ENCODE measurements around the gene ARAP2. TPM values are rescaled to one million over a fixed set of nuclear protein-coding genes. Genes with fewer than 3 reads are reported as not detected.

Gene ARAP2
- total RNA-seq, 1 donor from 2014 or later: 0.93 TPM

DNA sequence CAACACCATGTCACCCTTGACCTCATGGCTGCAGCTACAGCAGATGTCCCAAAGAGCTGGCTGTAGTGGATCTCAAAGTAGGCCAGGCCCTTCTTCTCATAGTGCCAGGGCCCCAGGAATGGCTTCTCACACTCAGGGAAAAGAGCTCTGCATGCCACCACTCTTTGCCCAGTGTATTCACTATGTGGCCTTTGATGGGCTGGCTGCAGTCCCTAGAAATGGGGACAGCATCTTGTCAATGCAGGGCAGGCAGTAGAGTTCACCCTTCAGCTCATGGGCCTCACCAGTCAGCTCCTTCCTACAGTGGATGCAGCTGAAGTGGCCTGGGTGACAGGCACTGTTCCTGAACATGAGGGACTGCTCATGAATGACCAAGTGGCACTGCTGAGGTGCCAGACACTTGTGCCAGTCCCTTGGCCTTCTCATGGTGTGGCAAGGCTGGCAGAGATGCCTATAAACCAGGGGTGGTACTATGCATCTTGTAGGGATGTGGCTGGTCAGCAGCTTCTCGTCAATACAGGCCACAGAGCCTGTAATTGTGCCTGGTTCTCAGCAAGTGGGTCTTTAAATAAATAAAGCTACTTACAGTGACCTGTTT is 178.9 kb downstream of the ARAP2 start:
- TF ChIP-seq, protein P1, sequence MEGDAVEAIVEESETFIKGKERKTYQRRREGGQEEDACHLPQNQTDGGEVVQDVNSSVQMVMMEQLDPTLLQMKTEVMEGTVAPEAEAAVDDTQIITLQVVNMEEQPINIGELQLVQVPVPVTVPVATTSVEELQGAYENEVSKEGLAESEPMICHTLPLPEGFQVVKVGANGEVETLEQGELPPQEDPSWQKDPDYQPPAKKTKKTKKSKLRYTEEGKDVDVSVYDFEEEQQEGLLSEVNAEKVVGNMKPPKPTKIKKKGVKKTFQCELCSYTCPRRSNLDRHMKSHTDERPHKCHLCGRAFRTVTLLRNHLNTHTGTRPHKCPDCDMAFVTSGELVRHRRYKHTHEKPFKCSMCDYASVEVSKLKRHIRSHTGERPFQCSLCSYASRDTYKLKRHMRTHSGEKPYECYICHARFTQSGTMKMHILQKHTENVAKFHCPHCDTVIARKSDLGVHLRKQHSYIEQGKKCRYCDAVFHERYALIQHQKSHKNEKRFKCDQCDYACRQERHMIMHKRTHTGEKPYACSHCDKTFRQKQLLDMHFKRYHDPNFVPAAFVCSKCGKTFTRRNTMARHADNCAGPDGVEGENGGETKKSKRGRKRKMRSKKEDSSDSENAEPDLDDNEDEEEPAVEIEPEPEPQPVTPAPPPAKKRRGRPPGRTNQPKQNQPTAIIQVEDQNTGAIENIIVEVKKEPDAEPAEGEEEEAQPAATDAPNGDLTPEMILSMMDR (conservative IDR thresholded peaks at IDR 0.05): no peak
- no peak for DNase-seq (ENCODE audit: low read depth, low spot score)
- Mint-ChIP-seq H3K27me3 (ENCODE audit: low read depth) (no peaks in the 10 kb centered on the region), H3K27ac (ENCODE audit: unreplicated experiment) (no peak overlapping the region), H3K4me1 (no peaks in the 10 kb centered on the region), H3K9me3 (peaks cover 5% of the 10 kb centered on the region), H3K36me3 (ENCODE audit: low read depth) (no peaks in the 10 kb centered on the region), H3K4me3 (no peak overlapping the region)

DNA sequence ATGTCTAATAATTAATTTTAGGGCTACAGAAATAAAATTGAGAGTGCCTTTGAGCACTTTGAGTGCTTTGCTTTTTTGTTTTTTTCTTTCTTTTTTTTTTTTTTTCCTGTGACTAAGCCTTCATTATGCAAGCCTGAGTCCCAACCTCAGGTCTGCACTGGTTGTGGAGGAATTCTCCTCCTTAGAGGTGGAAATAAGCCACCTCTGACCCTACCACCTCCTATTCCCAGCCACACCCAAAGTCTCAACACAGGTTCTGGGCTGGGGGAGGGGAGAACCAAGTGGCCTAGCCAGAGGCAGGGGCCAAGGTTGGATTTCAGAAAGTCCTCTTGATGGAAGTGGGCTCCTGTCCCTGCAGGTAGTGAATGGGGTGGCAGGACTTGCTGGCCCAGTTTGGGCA is 180.2 kb downstream of the ARAP2 start:
- no peaks in the 10 kb centered on the region for H3K36me3 Mint-ChIP-seq (ENCODE audit: low read depth)
- H3K27me3 Mint-ChIP-seq (ENCODE audit: low read depth): no peaks in the 10 kb centered on the region
- H3K4me3 Mint-ChIP-seq: no peak overlapping the region
- no peaks in the 10 kb centered on the region for H3K4me1 Mint-ChIP-seq
- no peak overlapping the region for H3K27ac Mint-ChIP-seq (ENCODE audit: unreplicated experiment)
- H3K9me3 Mint-ChIP-seq: peaks cover 5% of the 10 kb centered on the region
- DNase-seq (ENCODE audit: low read depth, low spot score): no peak
- TF ChIP-seq, protein P1 (conservative IDR thresholded peaks at IDR 0.05): no peak

DNA sequence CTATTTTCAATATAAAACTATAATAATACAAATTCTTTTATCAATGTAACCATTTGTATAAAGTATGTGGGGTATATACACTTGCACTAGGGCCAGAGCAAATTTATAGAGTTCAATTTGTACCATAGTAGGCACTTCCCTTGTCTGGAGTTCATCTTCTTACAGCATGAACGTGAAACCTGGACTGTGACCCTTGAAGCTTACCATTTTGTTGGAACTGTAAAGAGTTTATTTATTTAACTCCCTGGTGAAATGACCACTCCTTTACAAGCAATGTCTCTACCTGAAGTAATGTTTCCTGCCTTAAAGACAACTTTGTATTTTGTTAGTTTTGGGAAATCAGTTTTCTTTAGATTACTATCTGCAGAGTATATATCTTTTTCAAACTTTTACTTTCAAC is 188.2 kb downstream of the ARAP2 start:
- Mint-ChIP-seq H3K4me1 (no peaks in the 10 kb centered on the region), H3K27ac (ENCODE audit: unreplicated experiment) (no peak overlapping the region), H3K4me3 (no peak overlapping the region), H3K27me3 (ENCODE audit: low read depth) (no peaks in the 10 kb centered on the region), H3K36me3 (ENCODE audit: low read depth) (no peaks in the 10 kb centered on the region), H3K9me3 (peaks cover under 1% of the 10 kb centered on the region)
- DNase-seq (ENCODE audit: low read depth, low spot score): no peak
- TF ChIP-seq, protein P1 (conservative IDR thresholded peaks at IDR 0.05): no peak

DNA sequence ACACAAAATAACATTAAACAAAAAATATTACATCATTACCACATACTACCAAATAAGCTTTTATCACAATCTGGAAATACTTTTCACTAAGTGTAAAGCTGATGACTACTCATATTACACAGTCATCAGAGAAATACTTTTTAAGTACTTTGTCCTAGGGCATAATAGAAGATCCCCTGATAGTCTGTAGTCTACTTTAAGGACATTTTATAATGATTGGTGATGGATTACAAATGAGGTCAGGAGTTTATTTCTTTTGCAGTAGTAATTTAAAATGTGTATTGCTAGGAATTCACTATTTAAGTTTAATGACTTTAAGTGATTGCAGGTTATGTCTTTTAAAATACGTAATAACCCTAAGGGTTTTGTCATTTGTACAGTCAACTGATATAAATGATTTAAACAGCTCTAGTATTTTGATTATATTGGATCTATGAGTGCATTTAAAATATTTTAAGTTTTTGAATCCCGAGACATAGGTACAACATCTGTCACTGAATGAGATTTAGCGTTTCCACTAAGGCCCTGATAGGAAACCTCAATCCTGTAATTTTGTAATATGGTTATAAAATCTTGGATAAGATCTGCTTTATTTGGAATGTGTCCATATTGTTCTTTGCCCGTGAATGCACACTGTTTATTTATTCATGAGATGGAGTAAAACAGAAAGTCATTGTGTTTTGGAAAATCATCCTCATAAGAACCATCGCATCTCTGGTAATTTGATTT is 189.5 kb downstream of the ARAP2 start:
- Mint-ChIP-seq H3K9me3 (no peaks in the 10 kb centered on the region), H3K4me1 (no peaks in the 10 kb centered on the region), H3K27ac (ENCODE audit: unreplicated experiment) (no peak overlapping the region), H3K36me3 (ENCODE audit: low read depth) (no peaks in the 10 kb centered on the region), H3K4me3 (no peak overlapping the region), H3K27me3 (ENCODE audit: low read depth) (no peaks in the 10 kb centered on the region)
- TF ChIP-seq, protein P1 (conservative IDR thresholded peaks at IDR 0.05): no peak
- no peak for DNase-seq (ENCODE audit: low read depth, low spot score)

DNA sequence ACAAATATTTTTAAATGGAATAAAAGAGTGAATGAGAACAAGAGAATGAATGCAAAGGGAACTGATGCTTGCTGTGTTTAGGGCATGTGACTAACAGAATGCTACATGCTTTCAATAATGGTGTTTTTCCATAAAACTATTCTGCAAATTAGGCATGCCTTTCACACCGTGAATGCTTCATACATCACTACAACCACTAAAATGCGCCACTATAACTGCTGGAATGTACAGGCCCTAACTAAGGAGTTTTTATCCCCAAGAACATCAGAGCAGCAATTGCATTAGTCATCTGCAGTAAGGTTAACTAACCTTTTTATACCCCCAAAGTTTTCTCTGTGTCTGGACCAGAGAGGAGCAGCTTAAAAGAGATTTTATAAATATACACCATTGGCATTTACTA is 190.4 kb downstream of the ARAP2 start:
- Mint-ChIP-seq H3K27me3 (ENCODE audit: low read depth) (no peaks in the 10 kb centered on the region), H3K36me3 (ENCODE audit: low read depth) (no peaks in the 10 kb centered on the region), H3K4me1 (no peaks in the 10 kb centered on the region), H3K27ac (ENCODE audit: unreplicated experiment) (no peak overlapping the region), H3K4me3 (no peak overlapping the region), H3K9me3 (no peaks in the 10 kb centered on the region)
- TF ChIP-seq, protein P1 (conservative IDR thresholded peaks at IDR 0.05): no peak
- DNase-seq (ENCODE audit: low read depth, low spot score): no peak
